Parathyroid adenoma (tissue), 2 donors: Measurements from ENCODE around the gene OR51F1.

Source experiments
- H2AFZ ChIP-seq: fragments of 300-600 bp; sonication (generic); one replicate; pipeline ENCODE4 v1.7.0; 2017; ENCODE audit warnings: antibody characterized with exemption, mild to moderate bottlenecking
- H3K27ac ChIP-seq: fragments of 300-600 bp; sonication (generic); one replicate; pipeline ENCODE4 v1.7.0; 2017
- H3K27me3 ChIP-seq: fragments of 300-600 bp; sonication (generic); one replicate; pipeline ENCODE4 v1.7.0; 2017; ENCODE audit warnings: low read length; ENCODE audit not compliant: control insufficient read depth, insufficient read depth
- H3K36me3 ChIP-seq: fragments of 300-600 bp; sonication (generic); one replicate; pipeline ENCODE4 v1.7.0; 2017; ENCODE audit warnings: low read length; ENCODE audit not compliant: control insufficient read depth, insufficient read depth
- H3K4me1 ChIP-seq: fragments of 300-600 bp; sonication (generic); one replicate; pipeline ENCODE4 v1.7.0; 2017; ENCODE audit warnings: control low read depth
- H3K4me2 ChIP-seq: fragments of 300-600 bp; sonication (generic); one replicate; pipeline ENCODE4 v1.7.0; 2017; ENCODE audit warnings: low read length
- H3K4me3 ChIP-seq: fragments of 300-600 bp; sonication (generic); one replicate; pipeline ENCODE4 v1.7.0; 2017; ENCODE audit warnings: low read depth, low read length
- H3K79me2 ChIP-seq: fragments of 300-600 bp; sonication (generic); one replicate; pipeline ENCODE4 v1.7.0; 2017; ENCODE audit warnings: control low read depth
- H3K9ac ChIP-seq: fragments of 300-600 bp; sonication (generic); one replicate; pipeline ENCODE4 v1.7.0; 2017; ENCODE audit warnings: mild to moderate bottlenecking
- H3K9me3 ChIP-seq: fragments of 300-600 bp; sonication (generic); one replicate; pipeline ENCODE4 v1.7.0; 2017; ENCODE audit warnings: low read length; ENCODE audit not compliant: control insufficient read depth
- CTCF ChIP-seq: fragments of 300-600 bp; sonication (generic); IDR thresholded peaks from one replicate; pipeline ENCODE4 v1.7.0; 2017; ENCODE audit warnings: antibody characterized with exemption, mild to moderate bottlenecking
- donor health status: primary hyperparathyroidism.

Gene OR51F1

DNA sequence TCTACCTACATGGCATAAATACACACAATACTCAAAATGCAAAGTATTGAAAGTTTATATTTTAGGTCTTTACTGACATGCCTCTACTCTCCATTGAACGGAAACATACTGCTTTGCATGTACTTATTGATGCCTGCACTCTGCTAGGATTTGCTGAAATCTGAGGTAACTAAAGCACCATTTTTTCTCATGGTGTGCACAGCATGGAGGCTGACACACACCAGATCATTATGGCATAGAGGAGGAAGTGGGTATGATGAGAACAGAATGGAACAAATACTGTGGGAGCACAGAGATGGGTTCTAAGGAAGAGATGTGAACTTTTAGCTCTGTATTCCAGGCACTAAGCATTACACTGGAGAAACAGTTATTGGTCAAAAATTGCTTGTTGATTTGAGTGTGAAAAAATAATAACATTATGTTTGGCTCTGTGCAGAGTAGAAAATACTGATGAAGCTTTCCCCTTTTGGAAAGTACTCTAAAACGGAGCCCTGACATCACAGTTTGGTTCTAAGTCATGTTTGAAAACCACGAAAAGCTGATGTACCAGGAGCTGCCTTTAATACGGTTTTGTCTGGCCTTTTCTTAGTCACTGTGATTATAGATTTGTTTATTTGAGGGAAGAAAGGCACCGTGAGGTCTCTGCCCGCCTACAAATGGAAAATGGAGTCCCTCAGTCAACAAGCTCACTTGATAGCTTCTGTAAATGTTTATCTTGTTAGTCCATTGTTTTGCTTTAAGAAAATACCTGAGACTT, 28.9 kb upstream of the OR51F1 start:
- Histone ChIP-seq H3K79me2 (no peaks in the 10 kb centered on the region), H3K36me3 (no peaks in the 10 kb centered on the region), H2AFZ (no peak overlapping the region), H3K4me2 (no peak overlapping the region), H3K9ac (no peak overlapping the region), H3K4me3 (no peak overlapping the region), H3K27ac (no peak overlapping the region), H3K27me3 (no peaks in the 10 kb centered on the region), H3K9me3 (no peaks in the 10 kb centered on the region), H3K4me1 (no peaks in the 10 kb centered on the region)
- no peak for TF ChIP-seq CTCF

GRCh38 chr11:4797206-4797605, 27.5 kb upstream of the OR51F1 start:
- H3K4me1 ChIP-seq, result no peaks in the 10 kb centered on the region
- no peaks in the 10 kb centered on the region for H3K36me3 ChIP-seq
- no peak overlapping the region for H2AFZ ChIP-seq
- no peaks in the 10 kb centered on the region for H3K9me3 ChIP-seq
- no peak overlapping the region for H3K27ac ChIP-seq
- no peaks in the 10 kb centered on the region for H3K79me2 ChIP-seq
- no peak overlapping the region for H3K4me3 ChIP-seq
- no peak overlapping the region for H3K4me2 ChIP-seq
- H3K9ac ChIP-seq, result no peak overlapping the region
- H3K27me3 ChIP-seq, result no peaks in the 10 kb centered on the region
- TF ChIP-seq CTCF, result no peak

DNA sequence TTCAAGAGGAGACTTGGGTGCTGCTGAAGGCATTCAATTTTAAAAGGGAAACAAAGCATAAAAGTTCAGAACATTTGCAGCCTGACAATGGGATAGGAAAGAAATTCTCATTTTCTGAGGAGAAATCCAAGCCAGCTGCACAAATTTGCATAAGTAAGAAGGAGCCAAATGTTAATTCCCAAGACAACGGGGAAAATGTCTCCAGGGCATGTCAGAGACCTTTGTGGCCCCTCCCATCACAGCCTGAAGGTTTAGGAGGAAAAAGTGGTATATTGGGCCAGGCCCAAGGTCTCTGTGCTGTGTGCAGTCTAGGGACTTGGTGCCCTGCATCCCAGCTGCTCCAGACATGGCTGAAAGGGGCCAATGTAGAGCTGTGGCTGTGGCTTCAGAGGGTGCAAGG, 12.7 kb upstream of the OR51F1 start:
- no peak overlapping the region for H3K27ac ChIP-seq
- no peak overlapping the region for H3K4me2 ChIP-seq
- no peaks in the 10 kb centered on the region for H3K27me3 ChIP-seq
- no peaks in the 10 kb centered on the region for H3K9me3 ChIP-seq
- no peak overlapping the region for H2AFZ ChIP-seq
- H3K9ac ChIP-seq, result no peak overlapping the region
- H3K36me3 ChIP-seq, result no peaks in the 10 kb centered on the region
- TF ChIP-seq CTCF, result no peak
- H3K4me3 ChIP-seq, result no peak overlapping the region
- no peaks in the 10 kb centered on the region for H3K4me1 ChIP-seq
- H3K79me2 ChIP-seq, result no peaks in the 10 kb centered on the region

DNA sequence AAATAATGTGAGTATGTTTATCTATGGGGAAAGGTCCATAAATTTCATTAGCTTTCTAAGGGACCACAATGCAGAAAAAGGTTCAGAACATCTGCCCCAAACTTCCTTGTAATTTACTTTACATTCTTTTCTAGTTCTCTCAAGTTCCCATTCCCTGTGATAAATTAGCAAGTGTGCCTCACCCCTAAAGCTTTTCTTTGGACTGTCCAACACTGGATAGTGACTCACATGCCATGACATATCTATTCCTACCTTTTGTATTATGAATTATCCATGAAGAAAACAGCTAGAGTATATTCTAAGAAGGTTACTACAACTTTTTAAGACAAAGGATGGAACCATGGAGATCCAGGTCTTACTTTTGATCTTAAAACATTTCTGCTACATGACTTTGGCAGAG, 1.6 kb downstream of the OR51F1 start:
- Histone ChIP-seq H3K4me1 (no peaks in the 10 kb centered on the region), H3K9ac (no peak overlapping the region), H3K4me3 (no peak overlapping the region), H3K36me3 (no peaks in the 10 kb centered on the region), H3K27ac (no peak overlapping the region), H3K27me3 (no peaks in the 10 kb centered on the region), H3K79me2 (no peaks in the 10 kb centered on the region), H3K4me2 (no peak overlapping the region), H3K9me3 (no peaks in the 10 kb centered on the region), H2AFZ (no peak overlapping the region)
- TF ChIP-seq CTCF, result no peak

DNA sequence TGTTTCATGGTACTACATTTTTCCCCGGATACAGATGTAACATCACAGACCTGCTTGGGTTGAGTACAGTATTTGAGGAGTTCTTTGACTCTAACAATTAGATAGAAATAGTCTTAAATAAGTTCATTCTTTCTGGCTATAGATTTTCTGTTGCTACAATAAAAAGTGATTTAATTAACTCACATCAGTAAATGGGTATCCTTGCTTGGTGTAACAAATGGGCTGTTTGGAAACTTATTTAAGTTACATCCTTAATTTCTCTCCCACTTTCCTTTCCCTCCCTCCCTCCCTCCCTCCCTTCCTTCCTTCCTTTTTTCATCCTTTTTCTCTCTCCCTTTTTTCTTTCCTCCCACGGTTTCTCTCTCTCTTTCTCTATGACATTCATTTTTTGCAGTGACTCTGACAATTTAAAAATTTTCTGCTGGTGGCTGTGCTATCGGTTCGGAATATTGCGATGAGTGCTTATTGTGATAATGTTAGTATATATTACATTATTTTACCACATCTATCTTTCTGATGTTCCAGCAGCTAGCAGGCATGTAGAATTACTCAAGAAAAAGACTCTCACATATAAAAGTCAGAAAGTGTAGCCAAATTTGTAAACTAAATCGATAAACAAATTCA, 3.2 kb downstream of the OR51F1 start:
- no peak overlapping the region for H3K4me3 ChIP-seq
- H3K27me3 ChIP-seq, result no peaks in the 10 kb centered on the region
- H2AFZ ChIP-seq, result no peak overlapping the region
- no peaks in the 10 kb centered on the region for H3K4me1 ChIP-seq
- H3K9me3 ChIP-seq, result no peaks in the 10 kb centered on the region
- no peaks in the 10 kb centered on the region for H3K36me3 ChIP-seq
- H3K9ac ChIP-seq, result no peak overlapping the region
- no peaks in the 10 kb centered on the region for H3K79me2 ChIP-seq
- TF ChIP-seq CTCF, result no peak
- H3K4me2 ChIP-seq, result no peak overlapping the region
- no peak overlapping the region for H3K27ac ChIP-seq
